Smooth muscle cell (in vitro differentiated cells): Measurements from ENCODE around the gene CABP1. TPM values are rescaled to one million over a fixed set of nuclear protein-coding genes. Genes with fewer than 3 reads are reported as not detected.
A peak's percentile ranks its signal among the peaks of the same experiment; 100 is the strongest.

ENCODE experiments used
- DNase-seq: peaks from one replicate; lab custom pipeline; 2025; ENCODE audit not compliant: unreplicated experiment; lab: John Stamatoyannopoulos, UW
- H2AFZ ChIP-seq: fragments of 200-600 bp; sonication (generic); 2 replicates; pipeline ENCODE4 v1.6.0; 2016; ENCODE audit warnings: antibody characterized with exemption, low read depth, mild to moderate bottlenecking
- H3F3A ChIP-seq: fragments of 200-600 bp; sonication (generic); 2 replicates; pipeline ENCODE4 v1.6.0; 2017; ENCODE audit warnings: antibody characterized with exemption, low read depth
- H3K27ac ChIP-seq: fragments of 200-600 bp; sonication (generic); 2 replicates; pipeline ENCODE4 v1.5.1; 2016; ENCODE audit warnings: low read depth, mild to moderate bottlenecking
- H3K27me3 ChIP-seq: fragments of 200-600 bp; sonication (generic); 2 replicates; pipeline ENCODE4 v1.6.1; 2016; ENCODE audit warnings: low read depth, mild to moderate bottlenecking
- H3K36me3 ChIP-seq: fragments of 200-600 bp; sonication (generic); 2 replicates; pipeline ENCODE4 v1.5.1; 2016; ENCODE audit warnings: low read depth
- H3K4me1 ChIP-seq: fragments of 200-600 bp; sonication (generic); 2 replicates; pipeline ENCODE4 v1.5.1; 2016; ENCODE audit warnings: low read depth
- H3K4me2 ChIP-seq: fragments of 200-600 bp; sonication (generic); 2 replicates; pipeline ENCODE4 v1.6.0; 2016; ENCODE audit warnings: mild to moderate bottlenecking
- H3K4me3 ChIP-seq: fragments of 200-600 bp; sonication (generic); 2 replicates; pipeline ENCODE4 v1.5.1; 2016; ENCODE audit warnings: mild to moderate bottlenecking
- H3K79me2 ChIP-seq: fragments of 200-600 bp; sonication (generic); 2 replicates; pipeline ENCODE4 v1.6.0; 2016; ENCODE audit warnings: low read depth, mild to moderate bottlenecking
- H3K9ac ChIP-seq: fragments of 200-600 bp; sonication (generic); 2 replicates; pipeline ENCODE4 v1.6.0; 2016; ENCODE audit warnings: low read depth
- H3K9me3 ChIP-seq: fragments of 200-600 bp; sonication (generic); replicated peaks from 2 replicates; pipeline ENCODE4 v1.5.1; 2016; ENCODE audit warnings: low read depth
- H4K20me1 ChIP-seq: fragments of 200-600 bp; sonication (generic); 2 replicates; pipeline ENCODE4 v1.6.0; 2016; ENCODE audit warnings: low read depth
- CTCF ChIP-seq: fragments of 200-600 bp; sonication (generic); IDR thresholded peaks from 2 replicates; pipeline ENCODE4 v1.5.1; 2017; ENCODE audit warnings: borderline replicate concordance, mild to moderate bottlenecking, antibody characterized with exemption; ENCODE audit not compliant: insufficient read depth, poor library complexity, severe bottlenecking
- WGBS: methylation state at CpG from one replicate; pipeline ENCODE4 v1.1.7; 2016; ENCODE audit warnings: low lambda C conversion rate; 5-methylcytosine and 5-hydroxymethylcytosine counted together
- polyA plus RNA-seq: library from polyadenylated mRNA; unstranded; fragments of >200 nt; fragmentation: Nextera tagmentation; extraction: Ambion mirVana; gene quantifications from 2 replicates; pipeline ENCODE4 v1.2.1, GENCODE V29; 2016
- total RNA-seq: library from RNA; depleted of rRNA; stranded (reverse); fragments of >200 nt; gene quantifications from 2 replicates; pipeline ENCODE4 v1.2.3, GENCODE V29; 2014

The CABP1 gene
- total and polyA plus RNA-seq, 2 experiments from 2014 or later: 0.50 TPM; not detected in 1

DNA sequence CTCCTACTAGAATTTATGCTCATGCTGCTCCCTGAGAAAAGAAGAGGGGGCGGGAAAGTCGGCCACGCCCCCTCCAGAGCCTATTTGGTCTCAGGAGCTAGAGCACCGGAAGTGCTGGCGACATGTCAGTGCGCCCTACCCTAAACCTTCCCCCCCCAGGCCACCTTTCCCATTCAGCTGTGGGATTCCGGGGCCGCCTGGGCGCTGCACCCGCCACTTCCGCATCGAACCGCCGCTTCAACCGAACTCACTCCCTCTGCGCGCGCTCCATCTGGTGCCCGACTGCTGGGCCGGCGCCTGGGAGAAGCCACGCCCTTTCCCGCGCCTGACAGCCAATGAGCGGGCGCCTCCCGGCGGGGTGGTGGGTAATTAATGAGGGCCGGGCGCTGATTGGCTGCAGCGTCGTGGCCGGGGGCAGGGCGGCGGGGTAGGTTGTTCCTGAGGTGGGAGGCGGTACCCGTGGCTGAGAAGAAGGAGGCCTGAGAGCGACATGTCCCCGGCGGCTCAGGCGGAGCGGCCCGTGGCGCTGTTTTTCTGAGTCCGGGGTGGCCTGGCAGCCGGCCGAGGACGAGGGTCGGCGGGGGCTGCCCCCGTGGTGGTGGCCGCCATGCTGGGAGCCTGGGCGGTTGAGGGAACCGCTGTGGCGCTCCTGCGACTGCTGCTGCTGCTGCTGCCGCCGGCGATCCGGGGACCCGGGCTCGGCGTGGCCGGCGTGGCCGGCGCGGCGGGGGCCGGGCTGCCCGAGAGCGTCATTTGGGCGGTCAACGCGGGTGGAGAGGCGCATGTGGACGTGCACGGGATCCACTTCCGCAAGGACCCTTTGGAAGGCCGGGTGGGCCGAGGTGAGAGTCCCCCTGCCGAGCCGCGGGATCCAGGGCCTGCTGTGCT is 46.5 kb downstream of the CABP1 start, which contains the start of gene MLEC:
Gene MLEC (plus strand): TSS at position 460 of the 888 bp plus-strand sequence. CDS start 148 bp downstream, at position 608.
- H2AFZ ChIP-seq: peak within 1 kb of the TSS; percentile 81
- peak within 1 kb of the TSS; percentile 94 for H3K4me2 ChIP-seq
- peak within 1 kb of the TSS; percentile 73 for H3K4me3 ChIP-seq
- H3F3A ChIP-seq: no peaks in the 10 kb centered on the region
- H3K4me1 ChIP-seq: peaks cover 19% of the 10 kb centered on the region
- H3K9me3 ChIP-seq: no peaks in the 10 kb centered on the region
- H3K27ac ChIP-seq: peak within 1 kb of the TSS; percentile 85
- DNase-seq: peak; percentile 96
- peaks cover 46% of the 10 kb centered on the region for H3K79me2 ChIP-seq
- 1% methylated on average over 83 of the region's 84 CpGs for WGBS
- no peak for TF ChIP-seq CTCF
- no peaks in the 10 kb centered on the region for H3K27me3 ChIP-seq
- H4K20me1 ChIP-seq: peaks cover 43% of the 10 kb centered on the region
- no peaks in the 10 kb centered on the region for H3K36me3 ChIP-seq
- peak within 1 kb of the TSS; percentile 79 for H3K9ac ChIP-seq

GRCh38 chr12:120687578-120688289 is 47.3 kb downstream of the CABP1 start:
- Histone ChIP-seq H3K27ac (peak overlapping the region; percentile 85), H3K9ac (peak overlapping the region; percentile 79), H3F3A (no peaks in the 10 kb centered on the region), H3K9me3 (no peaks in the 10 kb centered on the region), H3K27me3 (no peaks in the 10 kb centered on the region), H3K79me2 (peaks cover 54% of the 10 kb centered on the region), H4K20me1 (peaks cover 51% of the 10 kb centered on the region), H3K4me3 (peak overlapping the region; percentile 73), H3K36me3 (no peaks in the 10 kb centered on the region), H3K4me1 (peaks cover 19% of the 10 kb centered on the region), H3K4me2 (peak overlapping the region; percentile 94), H2AFZ (peak overlapping the region; percentile 69)
- TF ChIP-seq CTCF: no peak
- DNase-seq: no peak
- WGBS: 1% methylated on average over 31 of the region's 31 CpGs

GRCh38 chr12:120688527-120689071 is 48.2 kb downstream of the CABP1 start:
- TF ChIP-seq CTCF: no peak

More at GRCh38 chr12:120688527-120689071, 48.2 kb downstream of the CABP1 start:
- Histone ChIP-seq H3K4me1 (peaks cover 19% of the 10 kb centered on the region), H3K27ac (peak overlapping the region; percentile 85), H2AFZ (no peak overlapping the region), H3F3A (no peaks in the 10 kb centered on the region), H3K79me2 (peaks cover 63% of the 10 kb centered on the region), H3K4me2 (peak overlapping the region; percentile 94), H3K9me3 (no peaks in the 10 kb centered on the region), H3K36me3 (no peaks in the 10 kb centered on the region), H4K20me1 (peaks cover 59% of the 10 kb centered on the region), H3K4me3 (peak overlapping the region; percentile 73), H3K27me3 (no peaks in the 10 kb centered on the region), H3K9ac (peak overlapping the region; percentile 79)
- WGBS: 17% methylated on average over 6 of the region's 6 CpGs
- DNase-seq: no peak
